ENCODE results near the gene KPNB1. TPM values are rescaled to one million over a fixed set of nuclear protein-coding genes. Genes with fewer than 3 reads are reported as not detected.

The KPNB1 gene
- total and polyA plus RNA-seq, 2 of the 4 experiments (the other 2 are of a cell fraction), result 206 to 1,082 TPM

GRCh38 chr17:47621293-47622179 lies 28.2 kb upstream of the KPNB1 start:
- Histone ChIP-seq H3K9me3 (ENCODE audit: control insufficient read depth, insufficient read depth, low read length) (no peaks in the 10 kb centered on the region), H2BK20ac (ENCODE audit: low read depth, low read length) (0 out of 2 replicates have a peak overlapping the region, but pooled peaks have one; percentile 91), H3K27me3 (ENCODE audit: control insufficient read depth, insufficient read depth, low read length) (no peaks in the 10 kb centered on the region), H4K5ac (ENCODE audit: low read depth, low read length) (no peak overlapping the region), H3K56ac (ENCODE audit: extremely low read depth, insufficient read depth, low read length) (peak overlapping the region; percentile 73; the same call in 1 of the 2 replicates), H3K4me3 (ENCODE audit: insufficient read depth, low read depth, low read length) (no peak overlapping the region), H4K20me1 (ENCODE audit: insufficient read depth, low read length) (peaks cover 4% of the 10 kb centered on the region), H2BK120ac (ENCODE audit: low read depth, low read length) (peak overlapping the region; percentile 35; the same call in 1 of the 2 replicates), H2AK5ac (ENCODE audit: low read depth, low read length) (peak overlapping the region; percentile 55), H3K36me3 (ENCODE audit: control insufficient read depth, insufficient read depth, low read length) (peaks cover 16% of the 10 kb centered on the region), H3K18ac (ENCODE audit: low read depth, low read length) (no peak overlapping the region), H3K23ac (ENCODE audit: low read depth, low read length) (peak overlapping the region; percentile 80; the same call in 1 of the 2 replicates), H2BK5ac (ENCODE audit: low read depth, low read length, poor library complexity, severe bottlenecking) (peak overlapping the region; percentile 96), H4K8ac (ENCODE audit: low read depth in 2 of 2, low read length in 2 of 2) (peak overlapping the region in 1 of 2 experiments; percentile 70; a peak in 2 of 4 replicates), H3K4me2 (ENCODE audit: low read depth, low read length) (peak overlapping the region; percentile 47; the same call in 1 of the 2 replicates), H3K9ac (ENCODE audit: low read depth, low read length) (no peak overlapping the region), H3K27ac (ENCODE audit: insufficient read depth, low read length) (peak overlapping the region; percentile 63), H3K4ac (ENCODE audit: low read depth, low read length) (peak overlapping the region; percentile 93), H2AK9ac (replicated peaks; ENCODE audit: low read depth, low read length, poor library complexity) (no peak overlapping the region), H3K79me1 (ENCODE audit: low read depth in 1 of 2, low read length in 2 of 2) (peaks cover 12 to 24% of the 10 kb centered on the region in 2 experiments; a peak in 3 of 4 replicates), H4K91ac (ENCODE audit: insufficient read depth, low read depth, low read length) (peak overlapping the region; percentile 50; the same call in 1 of the 2 replicates), H2AFZ (replicated peaks; ENCODE audit: low read length, poor library complexity) (peak overlapping the region; percentile 52), H3K4me1 (ENCODE audit: control insufficient read depth, insufficient read depth, low read length) (peaks cover 13% of the 10 kb centered on the region), H2BK15ac (ENCODE audit: low read depth, low read length) (peak overlapping the region; percentile 35; the same call in 1 of the 3 replicates), H3K9me1 (ENCODE audit: insufficient read depth, low read length) (0 out of 2 replicates have a peak, but pooled peaks cover 3% of the 10 kb centered on the region), H3K14ac (replicated peaks; ENCODE audit: low read depth, low read length) (no peak overlapping the region)
- DNase-seq (peak; percentile 91), ATAC-seq (ENCODE audit: low read depth) (peak; percentile 93)
- no TSS peak for BruUV-seq (replicated peaks)
- no CpG with 5 or more reads among the region's 9 CpGs for WGBS, 2 experiments (ENCODE audit: extremely low coverage in 2 of 2, insufficient read length in 1 of 2)
- dilution Hi-C loops (cut with HindIII; ENCODE audit: low sequenced_read_pairs, unreplicated experiment), result no loop called here
- CTCF ChIA-PET, result interaction anchor here (0.8 kb wide), 1 partner anchor 17 kb away, joined by 3 read pairs; no protein-coding TSS in a partner anchor
- intact Hi-C loops (cut with micrococcal nuclease), result loop anchor here (2.0 to 5.0 kb wide), 2 partner anchors 27 to 259 kb away; partner anchors contain the start of gene KPNB1
- POLR2A ChIA-PET (ENCODE audit: unreplicated experiment), result no interaction called here
- TF ChIP-seq BHLHE40 (IDR thresholded peaks at IDR 0.05; ENCODE audit: low read depth, low read length) (no peak), FOS (IDR thresholded peaks at IDR 0.05; ENCODE audit: low read depth, low read length) (peak; percentile 55), MAFK (IDR thresholded peaks at IDR 0.05; ENCODE audit: low read depth, low read length) (peak; percentile 70), MXI1 (IDR thresholded peaks at IDR 0.05; ENCODE audit: borderline replicate concordance, low read depth, low read length) (no peak), CHD1 (IDR thresholded peaks at IDR 0.05; ENCODE audit: low read depth, low read length) (no peak), SMC3 (IDR thresholded peaks at IDR 0.05; ENCODE audit: low read depth, low read length) (no peak), USF2 (IDR thresholded peaks at IDR 0.05; ENCODE audit: low read depth, low read length) (no peak), RCOR1 (IDR thresholded peaks at IDR 0.05; ENCODE audit: insufficient replicate concordance, low read length) (no peak), NFE2L2 (IDR thresholded peaks at IDR 0.05; ENCODE audit: low read depth, low read length) (no peak), ELK1 (IDR thresholded peaks at IDR 0.05; ENCODE audit: borderline replicate concordance, low read depth, low read length) (no peak)
- in situ Hi-C loops (cut with MboI; ENCODE audit: low sequenced_read_pairs), result loop anchor here (25.0 kb wide), 1 partner anchor 459 kb away; no protein-coding TSS in a partner anchor

Measured in IMR-90 (cell line).